MCF 10A (cell line): Measurements from ENCODE around the gene PTOV1. TPM values are rescaled to one million over a fixed set of nuclear protein-coding genes. Genes with fewer than 3 reads are reported as not detected.

Source experiments
- BruUV-seq: library from RNA; stranded (reverse); fragments of 400-500 nt; replicated peaks from 2 replicates; lab custom pipeline; 2021; lab: Mats Ljungman, UMichigan
- CTCF ChIA-PET: fragments of 300-600 bp; sonication (Branson Sonifier 250); formaldehyde crosslinking; extraction: SDS; loops from one replicate; lab custom pipeline; 2021; ENCODE audit warnings: antibody characterized with exemption, inconsistent platforms; lab: Yijun Ruan, JAX
- POLR2A ChIA-PET: fragments of 300-600, 350-650 bp; sonication (Branson Sonifier 250); formaldehyde crosslinking; extraction: SDS; loops from one replicate; lab custom pipeline; 2020; ENCODE audit warnings: antibody characterized with exemption, inconsistent platforms; lab: Yijun Ruan, JAX
- DNase-seq: peaks from one replicate; pipeline ENCODE4 v3.0.0-alpha.2; 2018; ENCODE audit not compliant: unreplicated experiment
- H3K27ac Mint-ChIP-seq: one replicate; pipeline ENCODE4 v1.8.0; 2022; ENCODE audit warnings: mild to moderate bottlenecking, low read depth, mixed read lengths; ENCODE audit not compliant: unreplicated experiment
- H3K27me3 Mint-ChIP-seq: one replicate; pipeline ENCODE4 v1.8.0; 2022; ENCODE audit warnings: mixed read lengths; ENCODE audit not compliant: insufficient read depth, unreplicated experiment
- H3K36me3 Mint-ChIP-seq: one replicate; pipeline ENCODE4 v1.8.0; 2022; ENCODE audit warnings: mild to moderate bottlenecking, moderate library complexity, mixed read lengths; ENCODE audit not compliant: insufficient read depth, unreplicated experiment
- H3K4me1 Mint-ChIP-seq: one replicate; pipeline ENCODE4 v1.8.0; 2022; ENCODE audit warnings: mixed read lengths; ENCODE audit not compliant: insufficient read depth, unreplicated experiment
- H3K4me3 Mint-ChIP-seq: one replicate; pipeline ENCODE4 v1.8.0; 2022; ENCODE audit warnings: mild to moderate bottlenecking, moderate library complexity, mixed read lengths; ENCODE audit not compliant: unreplicated experiment
- H3K9me3 Mint-ChIP-seq: one replicate; pipeline ENCODE4 v1.8.0; 2022; ENCODE audit warnings: mixed read lengths; ENCODE audit not compliant: unreplicated experiment
- CTCF ChIP-seq: fragments of 200-600 bp; IDR thresholded peaks from one replicate; pipeline ENCODE4 v1.8.0; 2022; ENCODE audit warnings: antibody characterized with exemption, mild to moderate bottlenecking; ENCODE audit not compliant: unreplicated experiment
- intact Hi-C: fragments of 100-400 bp; cut with micrococcal nuclease; formaldehyde crosslinking; loops from 2 replicates; pipeline ENCODE4 v1.14.1; 2022
- total RNA-seq: library from RNA; stranded (reverse); gene quantifications from 2 replicates; pipeline ENCODE4 v1.2.3, GENCODE V29; 2022

Gene PTOV1
- total RNA-seq, 1 experiment from 2014 or later: 78.8 TPM

DNA sequence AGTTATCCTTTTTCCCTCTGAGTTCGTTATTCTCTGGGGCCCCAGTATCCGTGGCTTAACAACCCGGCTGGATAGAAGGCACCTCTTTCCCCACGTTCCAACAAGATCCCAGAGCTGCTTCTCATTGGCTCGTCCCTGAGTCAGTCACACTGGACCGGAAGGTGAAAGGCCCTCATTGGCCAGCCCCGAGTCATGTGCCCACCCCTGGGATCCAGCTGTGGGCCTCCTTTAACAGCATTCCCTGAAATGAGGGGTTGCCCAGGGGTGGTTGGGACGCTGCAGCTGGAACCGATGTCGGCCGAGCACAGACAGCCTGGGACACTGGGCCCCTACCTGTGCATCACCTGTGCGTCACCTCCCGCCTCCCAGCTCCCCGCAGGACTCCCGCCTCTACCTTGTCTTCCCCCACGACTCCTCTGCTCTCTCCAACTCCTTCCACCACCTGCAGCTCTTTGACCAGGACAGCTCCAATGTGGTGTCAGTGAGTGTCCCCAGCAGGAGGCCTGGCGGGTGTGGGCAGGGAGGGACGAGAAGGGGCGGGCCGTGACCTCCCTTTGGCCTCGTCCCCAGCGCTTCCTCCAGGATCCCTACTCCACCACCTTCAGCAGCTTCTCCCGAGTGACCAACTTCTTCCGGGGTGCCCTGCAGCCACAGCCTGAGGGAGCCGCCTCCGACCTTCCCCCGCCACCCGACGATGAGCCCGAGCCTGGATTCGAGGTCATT, 30.9 kb downstream of the PTOV1 start:
- H3K27me3 Mint-ChIP-seq: no peaks in the 10 kb centered on the region
- H3K4me3 Mint-ChIP-seq: no peak overlapping the region
- intact Hi-C loops: no loop called here
- no peak overlapping the region for H3K27ac Mint-ChIP-seq
- H3K4me1 Mint-ChIP-seq: peaks cover 4% of the 10 kb centered on the region
- no peak for TF ChIP-seq CTCF
- BruUV-seq: no TSS peak
- CTCF ChIA-PET: interaction anchor here (0.6 kb wide), 1 partner anchor 1215 kb away, joined by 3 read pairs; no protein-coding TSS in a partner anchor
- peaks cover 82% of the 10 kb centered on the region for H3K36me3 Mint-ChIP-seq
- POLR2A ChIA-PET: no interaction called here
- no peaks in the 10 kb centered on the region for H3K9me3 Mint-ChIP-seq
- DNase-seq: no peak

DNA sequence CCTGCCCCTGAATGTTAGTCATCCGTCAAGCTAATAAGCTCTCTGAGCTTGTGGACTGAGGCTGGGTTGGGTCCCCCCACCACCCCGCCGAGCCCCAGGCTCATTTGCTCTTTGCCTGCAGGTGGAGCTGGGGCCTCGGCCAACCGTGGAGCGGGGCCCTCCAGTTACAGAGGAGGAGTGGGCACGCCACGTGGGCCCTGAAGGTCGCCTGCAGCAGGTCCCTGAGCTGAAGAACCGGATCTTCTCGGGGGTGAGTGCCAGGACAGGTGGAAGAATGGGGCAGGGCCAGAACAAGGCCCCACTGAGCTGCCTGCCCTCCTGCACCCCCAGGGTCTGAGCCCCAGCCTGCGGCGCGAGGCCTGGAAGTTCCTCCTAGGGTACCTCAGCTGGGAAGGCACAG, 31.7 kb downstream of the PTOV1 start:
- no peak overlapping the region for H3K4me3 Mint-ChIP-seq
- ChIA-PET CTCF (interaction anchor here (0.6 kb wide), 1 partner anchor 17 kb away, joined by 3 read pairs; no protein-coding TSS in a partner anchor), POLR2A (no interaction called here)
- DNase-seq: no peak
- peaks cover 82% of the 10 kb centered on the region for H3K36me3 Mint-ChIP-seq
- no peak overlapping the region for H3K27ac Mint-ChIP-seq
- H3K9me3 Mint-ChIP-seq: no peaks in the 10 kb centered on the region
- intact Hi-C loops: no loop called here
- no TSS peak for BruUV-seq
- peaks cover 4% of the 10 kb centered on the region for H3K4me1 Mint-ChIP-seq
- TF ChIP-seq CTCF: no peak
- H3K27me3 Mint-ChIP-seq: no peaks in the 10 kb centered on the region

- H3K27ac Mint-ChIP-seq: no peak overlapping the region
- CTCF ChIA-PET: interaction anchor here (0.6 kb wide), 1 partner anchor 18 kb away, joined by 3 read pairs; no protein-coding TSS in a partner anchor
- H3K27me3 Mint-ChIP-seq: no peaks in the 10 kb centered on the region
- BruUV-seq: no TSS peak
- intact Hi-C loops: no loop called here
- H3K9me3 Mint-ChIP-seq: no peaks in the 10 kb centered on the region
- POLR2A ChIA-PET: no interaction called here
- H3K36me3 Mint-ChIP-seq: peaks cover 79% of the 10 kb centered on the region
- TF ChIP-seq CTCF: no peak
- H3K4me1 Mint-ChIP-seq: peaks cover 4% of the 10 kb centered on the region
- H3K4me3 Mint-ChIP-seq: no peak overlapping the region
- no peak for DNase-seq
Measured at GRCh38 chr19:49883094-49883493, 32.1 kb downstream of the PTOV1 start.

DNA sequence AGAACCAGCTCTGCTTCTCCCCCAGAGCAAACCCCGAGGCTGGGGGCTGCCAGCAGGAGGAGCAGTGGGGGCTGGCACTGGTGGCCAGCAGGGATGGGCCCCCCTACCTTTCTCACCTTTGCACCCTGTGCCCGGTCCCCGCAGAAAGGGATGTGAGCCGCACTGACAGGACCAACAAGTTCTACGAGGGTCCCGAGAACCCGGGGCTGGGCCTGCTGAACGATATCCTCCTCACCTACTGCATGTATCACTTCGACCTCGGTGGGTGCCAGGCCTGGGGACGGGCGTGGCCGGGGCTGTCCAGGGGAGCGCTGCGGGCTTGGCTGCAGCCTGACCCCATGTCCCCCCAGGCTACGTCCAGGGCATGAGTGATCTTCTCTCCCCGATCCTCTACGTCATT, 33.1 kb downstream of the PTOV1 start:
- Mint-ChIP-seq H3K4me3 (no peak overlapping the region), H3K4me1 (peaks cover under 1% of the 10 kb centered on the region), H3K36me3 (peaks cover 69% of the 10 kb centered on the region), H3K27ac (no peak overlapping the region), H3K27me3 (no peaks in the 10 kb centered on the region), H3K9me3 (no peaks in the 10 kb centered on the region)
- DNase-seq: no peak
- intact Hi-C loops: no loop called here
- BruUV-seq: no TSS peak
- ChIA-PET CTCF (no interaction called here), POLR2A (interaction anchor here (0.9 kb wide), 1 partner anchor 11 kb away, joined by 3 read pairs; no protein-coding TSS in a partner anchor)
- no peak for TF ChIP-seq CTCF
